PC-9 (cell line): ENCODE measurements around the gene SPOCK2. TPM values are rescaled to one million over a fixed set of nuclear protein-coding genes. Genes with fewer than 3 reads are reported as not detected.

Source experiments
- BruUV-seq: library from RNA; stranded (reverse); fragments of 400-500 nt; replicated peaks from 2 replicates; lab custom pipeline; 2021; lab: Mats Ljungman, UMichigan
- CTCF ChIA-PET: fragments of 300-600 bp; sonication (Branson Sonifier 250); formaldehyde crosslinking; loops from one replicate; lab custom pipeline; 2022; ENCODE audit warnings: antibody characterized with exemption; lab: Charles Lee
- POLR2A ChIA-PET: fragments of 300-600 bp; sonication (Branson Sonifier 250); formaldehyde crosslinking; loops from one replicate; lab custom pipeline; 2022; ENCODE audit warnings: antibody characterized with exemption; ENCODE audit not compliant: unreplicated experiment; lab: Charles Lee
- DNase-seq, 2 experiments: peaks; one replicate each; pipeline versions ENCODE4 v3.0.0 to v3.0.0-alpha.2; 2015 to 2022; ENCODE audit warnings: mixed read lengths in 1 of 2
- H2AFZ ChIP-seq: fragments of 200-600 bp; sonication (generic); 2 replicates; pipeline ENCODE4 v1.8.1; 2017; ENCODE audit warnings: antibody characterized with exemption
- H3F3A ChIP-seq: fragments of 200-600 bp; sonication (generic); 2 replicates; pipeline ENCODE4 v1.8.1; 2017; ENCODE audit warnings: antibody characterized with exemption, mild to moderate bottlenecking, low read depth; ENCODE audit not compliant: insufficient read depth
- H3K27ac ChIP-seq: fragments of 200-600 bp; sonication (generic); 2 replicates; pipeline ENCODE4 v1.6.1; 2016; ENCODE audit warnings: mixed run types
- H3K27me3 ChIP-seq: fragments of 200-600 bp; sonication (generic); 2 replicates; pipeline ENCODE4 v1.6.1; 2016; ENCODE audit warnings: low read depth, mixed run types; ENCODE audit not compliant: insufficient read depth
- H3K36me3 ChIP-seq: fragments of 200-600 bp; sonication (generic); 2 replicates; pipeline ENCODE4 v1.6.1; 2016; ENCODE audit warnings: low read depth, mixed run types
- H3K4me1 ChIP-seq: fragments of 200-600 bp; sonication (generic); replicated peaks from 2 replicates; pipeline ENCODE4 v1.6.1; 2016; ENCODE audit warnings: mixed run types; ENCODE audit not compliant: insufficient read depth
- H3K4me2 ChIP-seq: fragments of 200-600 bp; sonication (generic); 2 replicates; pipeline ENCODE4 v1.6.1; 2017; ENCODE audit warnings: mixed run types
- H3K4me3 ChIP-seq: fragments of 200-600 bp; sonication (generic); 2 replicates; pipeline ENCODE4 v1.6.1; 2016; ENCODE audit warnings: mixed run types
- H3K79me2 ChIP-seq: fragments of 200-600 bp; sonication (generic); 2 replicates; pipeline ENCODE4 v1.6.1; 2017; ENCODE audit warnings: low read depth, mixed run types
- H3K9me2 ChIP-seq: fragments of 200-600 bp; sonication (generic); 2 replicates; pipeline ENCODE4 v1.8.1; 2017; ENCODE audit warnings: mild to moderate bottlenecking; ENCODE audit not compliant: insufficient read depth
- H3K9me3 ChIP-seq: fragments of 200-600 bp; sonication (generic); 2 replicates; pipeline ENCODE4 v1.8.1; 2016; ENCODE audit warnings: low read depth; ENCODE audit not compliant: insufficient read depth
- H4K20me1 ChIP-seq: fragments of 200-600 bp; sonication (generic); 2 replicates; pipeline ENCODE4 v1.8.1; 2017; ENCODE audit not compliant: insufficient read depth
- CTCF ChIP-seq: fragments of 200-600 bp; sonication (generic); conservative IDR thresholded peaks from 2 replicates; pipeline ENCODE4 v1.6.1; 2017; ENCODE audit warnings: mixed run types, antibody characterized with exemption, mild to moderate bottlenecking, moderate library complexity
- EZH2 ChIP-seq: fragments of 200-600 bp; sonication (generic); IDR thresholded peaks from 2 replicates; pipeline ENCODE4 v1.8.0; 2017; ENCODE audit warnings: antibody characterized with exemption, low read depth
- intact Hi-C: fragments of 100-400 bp; cut with micrococcal nuclease; formaldehyde crosslinking; loops from one replicate; pipeline ENCODE4 v1.10.0; 2022; ENCODE audit not compliant: unreplicated experiment
- total RNA-seq: library from RNA; stranded (reverse); gene quantifications from 2 replicates; pipeline ENCODE4 v1.2.3, GENCODE V29; 2021

Gene SPOCK2
- total RNA-seq, 1 experiment from 2014 or later, result 5.3 TPM

- H3K9me2 ChIP-seq, result no peaks in the 10 kb centered on the region
- peaks cover 8% of the 10 kb centered on the region; the same call in 1 of the 2 replicates for H3K4me1 ChIP-seq
- intact Hi-C loops, result loop anchor here (2.0 to 10.0 kb wide), 4 partner anchors 121 to 738 kb away; partner anchors contain the start of gene CDH23
- H3K36me3 ChIP-seq, result no peaks in the 10 kb centered on the region
- no peak for DNase-seq
- ChIA-PET CTCF (interaction anchor here (0.6 to 1.1 kb wide), 4 partner anchors 94 to 201 kb away, joined by 3 to 13 read pairs (median 8); no protein-coding TSS in a partner anchor), POLR2A (interaction anchor here (0.7 kb wide), 1 partner anchor 11 kb away, joined by 15 read pairs; no protein-coding TSS in a partner anchor)
- H3K27ac ChIP-seq, result no peak overlapping the region
- H3K4me2 ChIP-seq, result no peak overlapping the region
- no peaks in the 10 kb centered on the region for H4K20me1 ChIP-seq
- no peaks in the 10 kb centered on the region for H3F3A ChIP-seq
- H2AFZ ChIP-seq, result no peak overlapping the region
- H3K79me2 ChIP-seq, result no peaks in the 10 kb centered on the region
- peaks cover 5% of the 10 kb centered on the region; the same call in 1 of the 2 replicates for H3K9me3 ChIP-seq
- H3K4me3 ChIP-seq, result no peak overlapping the region
- TF ChIP-seq EZH2 (no peak), CTCF (no peak)
- no TSS peak for BruUV-seq
- no peaks in the 10 kb centered on the region for H3K27me3 ChIP-seq
Observed at GRCh38 chr10:72049969-72050781, 38.2 kb downstream of the SPOCK2 start.

GRCh38 chr10:72049472-72049871, 38.9 kb downstream of the SPOCK2 start:
- no peaks in the 10 kb centered on the region for H4K20me1 ChIP-seq
- no peak overlapping the region for H2AFZ ChIP-seq
- H3K4me1 ChIP-seq, result peaks cover 8% of the 10 kb centered on the region; the same call in 1 of the 2 replicates
- H3F3A ChIP-seq, result no peaks in the 10 kb centered on the region
- DNase-seq, result no peak
- H3K27me3 ChIP-seq, result no peaks in the 10 kb centered on the region
- no peak overlapping the region for H3K4me3 ChIP-seq
- H3K9me3 ChIP-seq, result peaks cover 5% of the 10 kb centered on the region; the same call in 1 of the 2 replicates
- no peak overlapping the region for H3K4me2 ChIP-seq
- H3K9me2 ChIP-seq, result no peaks in the 10 kb centered on the region
- no peaks in the 10 kb centered on the region for H3K36me3 ChIP-seq
- CTCF ChIA-PET, result interaction anchor here (0.6 to 1.6 kb wide), 12 partner anchors 40 to 665 kb away, joined by 3 to 24 read pairs (median 6); no protein-coding TSS in a partner anchor
- no TSS peak for BruUV-seq
- no peak overlapping the region for H3K27ac ChIP-seq
- POLR2A ChIA-PET, result no interaction called here
- TF ChIP-seq EZH2 (no peak), CTCF (no peak)
- intact Hi-C loops, result loop anchor here (2.0 to 10.0 kb wide), 4 partner anchors 121 to 737 kb away; partner anchors contain the start of gene CDH23
- no peaks in the 10 kb centered on the region for H3K79me2 ChIP-seq

- POLR2A ChIA-PET, result interaction anchor here (0.6 to 1.0 kb wide), 3 partner anchors 59 to 352 kb away, joined by 3 to 11 read pairs (median 4); partner anchors contain the start of gene DDIT4
Observed at GRCh38 chr10:72048450-72049124, 39.8 kb downstream of the SPOCK2 start.

More at GRCh38 chr10:72048450-72049124, 39.8 kb downstream of the SPOCK2 start:
- intact Hi-C loops, result loop anchor here (1.0 to 10.0 kb wide), 11 partner anchors 32 to 736 kb away; partner anchors contain the start of gene CDH23
- peak; percentile 100 for TF ChIP-seq CTCF
- no peak for TF ChIP-seq EZH2
- Histone ChIP-seq H3K4me2 (peak overlapping the region; percentile 30), H3K4me1 (peaks cover 8% of the 10 kb centered on the region; the same call in 1 of the 2 replicates), H3F3A (no peaks in the 10 kb centered on the region), H3K27ac (no peak overlapping the region), H3K79me2 (no peaks in the 10 kb centered on the region), H3K36me3 (no peaks in the 10 kb centered on the region), H3K9me2 (no peaks in the 10 kb centered on the region), H3K4me3 (no peak overlapping the region), H2AFZ (peak overlapping the region; percentile 57; the same call in 1 of the 2 replicates), H3K9me3 (peaks cover 5% of the 10 kb centered on the region; the same call in 1 of the 2 replicates), H3K27me3 (no peaks in the 10 kb centered on the region), H4K20me1 (no peaks in the 10 kb centered on the region)
- CTCF ChIA-PET, result interaction anchor here (0.5 to 1.6 kb wide), 37 partner anchors 10 to 1825 kb away, joined by 3 to 24 read pairs (median 4); no protein-coding TSS in a partner anchor
- peak; percentile 88 to 92 for DNase-seq
- no TSS peak for BruUV-seq
